Natural killer cell (primary cell): ENCODE data around the gene KAT8. TPM values are rescaled to one million over a fixed set of nuclear protein-coding genes. Genes with fewer than 3 reads are reported as not detected.

ENCODE experiments used
- ATAC-seq, 3 donors: fragments of 150-1000 bp in 2 of 3; fragments of 200-7000 bp in 1 of 3; cut with Tn5 transposase; 1 replicate in 1 of 3; 2 replicates in 2 of 3; pipeline ENCODE4 v1.10.0; 2021; ENCODE audit warnings: mild to moderate bottlenecking in 2 of 3, moderate library complexity in 2 of 3
- DNase-seq, 2 donors: peaks; one replicate each; pipeline versions ENCODE4 v3.0.0 to v3.0.0-alpha.2; 2013 to 2021; ENCODE audit warnings: mixed read lengths in 1 of 2
- H3K27ac ChIP-seq: one replicate; pipeline ENCODE4 v1.5.1; 2013; ENCODE audit warnings: mild to moderate bottlenecking, low read length
- H3K27me3 ChIP-seq: one replicate; pipeline ENCODE4 v1.6.1; 2013; ENCODE audit warnings: low read length; ENCODE audit not compliant: control insufficient read depth, insufficient read depth
- H3K36me3 ChIP-seq: one replicate; pipeline ENCODE4 v1.6.1; 2013; ENCODE audit warnings: low read length; ENCODE audit not compliant: control insufficient read depth, insufficient read depth
- H3K4me1 ChIP-seq: one replicate; pipeline ENCODE4 v1.6.1; 2013; ENCODE audit warnings: low read length; ENCODE audit not compliant: control insufficient read depth, insufficient read depth
- H3K4me3 ChIP-seq: one replicate; pipeline ENCODE4 v1.5.1; 2013; ENCODE audit warnings: low read length
- H3K9me3 ChIP-seq: one replicate; pipeline ENCODE4 v1.6.1; 2013; ENCODE audit warnings: low read length; ENCODE audit not compliant: control insufficient read depth, insufficient read depth
- H3K27ac Mint-ChIP-seq, 2 donors: one replicate each; pipeline ENCODE4 v1.8.0; 2022; ENCODE audit warnings: mild to moderate bottlenecking in 2 of 2, mixed read lengths in 2 of 2, moderate library complexity in 1 of 2
- H3K27me3 Mint-ChIP-seq, 2 donors: one replicate each; pipeline ENCODE4 v1.8.0; 2022; ENCODE audit warnings: low read depth in 2 of 2, mixed read lengths in 2 of 2
- H3K36me3 Mint-ChIP-seq: one replicate; pipeline ENCODE4 v1.8.0; 2022; ENCODE audit warnings: mixed read lengths
- H3K4me1 Mint-ChIP-seq, 2 donors: one replicate each; pipeline ENCODE4 v1.8.0; 2022; ENCODE audit warnings: mixed read lengths in 2 of 2
- H3K4me3 Mint-ChIP-seq: one replicate; pipeline ENCODE4 v1.8.0; 2022; ENCODE audit warnings: mild to moderate bottlenecking, moderate library complexity, mixed read lengths
- H3K9me3 Mint-ChIP-seq, 2 donors: one replicate each; pipeline ENCODE4 v1.8.0; 2022; ENCODE audit warnings: mixed read lengths in 2 of 2
- WGBS: methylation state at CpG from one replicate; pipeline ENCODE4 v1.1.7; 2013; ENCODE audit warnings: missing lambda C conversion rate; ENCODE audit not compliant: insufficient coverage; 5-methylcytosine and 5-hydroxymethylcytosine counted together
- intact Hi-C: fragments of 100-400 bp; cut with micrococcal nuclease; formaldehyde crosslinking; loops from one replicate; pipeline ENCODE4 v1.14.2; 2022
- total RNA-seq, 4 donors: library from RNA; stranded (reverse); fragments of 120-200 nt in 1 of 4; gene quantifications; one replicate each; pipeline versions ENCODE4 v1.2.3 to v1.2.4, GENCODE V29; 2013 to 2022
- TF ChIP-seq, protein P1 (sequence below): fragments of 200-600 bp; IDR thresholded peaks from one replicate; pipeline ENCODE4 v1.8.0; 2022; ENCODE audit warnings: antibody characterized with exemption

Gene KAT8
- total RNA-seq, 3 donors from 2014 or later (not counting 1 experiment from before 2014, with no cell fraction given) = 90.6 to 101 (median 93.4) TPM

- H3K4me3 ChIP-seq = no peak overlapping the region
- 95% methylated on average over 6 of the region's 6 CpGs for WGBS
- H3K27me3 ChIP-seq = no peaks in the 10 kb centered on the region
- no peaks in the 10 kb centered on the region for H3K27me3 Mint-ChIP-seq
- H3K27ac ChIP-seq = no peak overlapping the region
- H3K9me3 ChIP-seq = no peaks in the 10 kb centered on the region
- ATAC-seq = no peak
- H3K4me1 Mint-ChIP-seq = no peaks in the 10 kb centered on the region
- TF ChIP-seq, protein P1, sequence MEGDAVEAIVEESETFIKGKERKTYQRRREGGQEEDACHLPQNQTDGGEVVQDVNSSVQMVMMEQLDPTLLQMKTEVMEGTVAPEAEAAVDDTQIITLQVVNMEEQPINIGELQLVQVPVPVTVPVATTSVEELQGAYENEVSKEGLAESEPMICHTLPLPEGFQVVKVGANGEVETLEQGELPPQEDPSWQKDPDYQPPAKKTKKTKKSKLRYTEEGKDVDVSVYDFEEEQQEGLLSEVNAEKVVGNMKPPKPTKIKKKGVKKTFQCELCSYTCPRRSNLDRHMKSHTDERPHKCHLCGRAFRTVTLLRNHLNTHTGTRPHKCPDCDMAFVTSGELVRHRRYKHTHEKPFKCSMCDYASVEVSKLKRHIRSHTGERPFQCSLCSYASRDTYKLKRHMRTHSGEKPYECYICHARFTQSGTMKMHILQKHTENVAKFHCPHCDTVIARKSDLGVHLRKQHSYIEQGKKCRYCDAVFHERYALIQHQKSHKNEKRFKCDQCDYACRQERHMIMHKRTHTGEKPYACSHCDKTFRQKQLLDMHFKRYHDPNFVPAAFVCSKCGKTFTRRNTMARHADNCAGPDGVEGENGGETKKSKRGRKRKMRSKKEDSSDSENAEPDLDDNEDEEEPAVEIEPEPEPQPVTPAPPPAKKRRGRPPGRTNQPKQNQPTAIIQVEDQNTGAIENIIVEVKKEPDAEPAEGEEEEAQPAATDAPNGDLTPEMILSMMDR = no peak
- H3K9me3 Mint-ChIP-seq = no peaks in the 10 kb centered on the region
- no peak for DNase-seq
- H3K4me3 Mint-ChIP-seq = no peak overlapping the region
- H3K36me3 ChIP-seq = peaks cover 36% of the 10 kb centered on the region
- H3K27ac Mint-ChIP-seq = peak overlapping the region in 1 of 2 donors; percentile 28
- intact Hi-C loops = no loop called here
- H3K36me3 Mint-ChIP-seq = no peaks in the 10 kb centered on the region
- peaks cover 34% of the 10 kb centered on the region for H3K4me1 ChIP-seq
These were observed 15.6 kb downstream of the KAT8 start for GRCh38 chr16:31133046-31133501.

- peaks cover 23% of the 10 kb centered on the region for H3K4me1 ChIP-seq
- no peaks in the 10 kb centered on the region for H3K9me3 Mint-ChIP-seq
These were observed 16.7 kb downstream of the KAT8 start for GRCh38 chr16:31134091-31134571.

GRCh38 chr16:31134625-31135534 is 17.4 kb downstream of the KAT8 start:
- ATAC-seq (no peak), DNase-seq (no peak)
- WGBS = 84% methylated on average over 15 of the region's 18 CpGs
- Mint-ChIP-seq H3K4me1 (no peaks in the 10 kb centered on the region), H3K4me3 (no peak overlapping the region), H3K27ac (no peak overlapping the region), H3K27me3 (no peaks in the 10 kb centered on the region), H3K36me3 (no peaks in the 10 kb centered on the region), H3K9me3 (no peaks in the 10 kb centered on the region)
- Histone ChIP-seq H3K4me1 (peaks cover 16% of the 10 kb centered on the region), H3K27me3 (no peaks in the 10 kb centered on the region), H3K9me3 (no peaks in the 10 kb centered on the region), H3K36me3 (peaks cover 24% of the 10 kb centered on the region), H3K4me3 (no peak overlapping the region), H3K27ac (no peak overlapping the region)
- intact Hi-C loops = no loop called here
- TF ChIP-seq, protein P1 = no peak

More at GRCh38 chr16:31134091-31134571, 16.7 kb downstream of the KAT8 start:
- H3K27ac ChIP-seq = no peak overlapping the region
- ATAC-seq = no peak
- H3K27me3 ChIP-seq = no peaks in the 10 kb centered on the region
- Mint-ChIP-seq H3K27ac (peak overlapping the region in 1 of 2 donors; percentile 28), H3K4me3 (no peak overlapping the region), H3K36me3 (no peaks in the 10 kb centered on the region), H3K4me1 (no peaks in the 10 kb centered on the region), H3K27me3 (no peaks in the 10 kb centered on the region)
- no peaks in the 10 kb centered on the region for H3K9me3 ChIP-seq
- no peak for DNase-seq
- TF ChIP-seq, protein P1 = no peak
- no peak overlapping the region for H3K4me3 ChIP-seq
- H3K36me3 ChIP-seq = peaks cover 30% of the 10 kb centered on the region
- intact Hi-C loops = no loop called here
- WGBS = 80% methylated on average over 4 of the region's 5 CpGs
